ENCODE data around the gene HOPX.
"Not testable (repeated sequence)": the region's sequence is repeated elsewhere in the genome, so short reads cannot be mapped to it uniquely, and the experiment has no call there.

The HOPX gene

DNA sequence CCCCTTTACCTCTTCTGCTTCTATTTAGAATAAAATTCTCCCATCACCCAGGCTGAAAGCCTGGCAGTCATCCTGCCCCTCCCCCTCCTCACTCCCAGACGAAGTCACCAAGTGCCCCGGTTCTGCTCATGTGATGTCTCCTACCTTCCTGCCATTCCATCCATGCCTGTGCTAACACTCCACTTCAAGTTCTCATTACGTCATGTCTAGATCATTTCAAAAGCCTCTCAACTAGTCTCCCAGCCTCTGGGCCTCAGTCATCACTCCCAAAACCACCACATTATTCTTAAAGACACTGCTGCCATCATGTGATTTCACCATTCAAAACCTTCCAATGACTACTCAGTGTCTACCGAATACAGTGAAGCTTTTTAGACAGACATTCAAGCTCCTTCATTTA lies 17.2 kb upstream of the HOPX start:
- DNase-seq (ENCODE audit: extremely low read depth, low read depth): no peak
- TF ChIP-seq, protein P1, sequence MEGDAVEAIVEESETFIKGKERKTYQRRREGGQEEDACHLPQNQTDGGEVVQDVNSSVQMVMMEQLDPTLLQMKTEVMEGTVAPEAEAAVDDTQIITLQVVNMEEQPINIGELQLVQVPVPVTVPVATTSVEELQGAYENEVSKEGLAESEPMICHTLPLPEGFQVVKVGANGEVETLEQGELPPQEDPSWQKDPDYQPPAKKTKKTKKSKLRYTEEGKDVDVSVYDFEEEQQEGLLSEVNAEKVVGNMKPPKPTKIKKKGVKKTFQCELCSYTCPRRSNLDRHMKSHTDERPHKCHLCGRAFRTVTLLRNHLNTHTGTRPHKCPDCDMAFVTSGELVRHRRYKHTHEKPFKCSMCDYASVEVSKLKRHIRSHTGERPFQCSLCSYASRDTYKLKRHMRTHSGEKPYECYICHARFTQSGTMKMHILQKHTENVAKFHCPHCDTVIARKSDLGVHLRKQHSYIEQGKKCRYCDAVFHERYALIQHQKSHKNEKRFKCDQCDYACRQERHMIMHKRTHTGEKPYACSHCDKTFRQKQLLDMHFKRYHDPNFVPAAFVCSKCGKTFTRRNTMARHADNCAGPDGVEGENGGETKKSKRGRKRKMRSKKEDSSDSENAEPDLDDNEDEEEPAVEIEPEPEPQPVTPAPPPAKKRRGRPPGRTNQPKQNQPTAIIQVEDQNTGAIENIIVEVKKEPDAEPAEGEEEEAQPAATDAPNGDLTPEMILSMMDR (IDR thresholded peaks at IDR 0.05; ENCODE audit: low read depth, low read length): no peak

DNA sequence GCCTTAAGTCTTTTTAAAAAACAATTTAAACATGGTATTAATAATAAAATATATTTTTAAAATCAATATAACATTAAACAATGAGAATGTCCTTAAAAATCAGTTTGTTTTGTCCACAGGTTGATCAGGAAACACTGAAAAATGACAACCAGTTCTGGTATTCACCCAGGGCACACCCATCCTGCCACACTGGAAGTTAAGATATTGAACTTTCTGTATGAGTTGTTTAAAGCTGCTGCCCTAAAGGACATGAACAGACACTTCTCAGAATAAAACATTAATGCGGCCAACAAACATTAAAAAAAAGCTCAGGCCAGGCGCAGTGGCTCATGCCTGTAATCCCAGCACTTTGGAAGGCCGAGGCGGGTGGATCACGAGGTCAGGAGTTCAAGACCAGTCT lies 15.0 kb upstream of the HOPX start:
- TF ChIP-seq, protein P1 (IDR thresholded peaks at IDR 0.05; ENCODE audit: low read depth, low read length): no peak
- DNase-seq (ENCODE audit: extremely low read depth, low read depth): no peak

DNA sequence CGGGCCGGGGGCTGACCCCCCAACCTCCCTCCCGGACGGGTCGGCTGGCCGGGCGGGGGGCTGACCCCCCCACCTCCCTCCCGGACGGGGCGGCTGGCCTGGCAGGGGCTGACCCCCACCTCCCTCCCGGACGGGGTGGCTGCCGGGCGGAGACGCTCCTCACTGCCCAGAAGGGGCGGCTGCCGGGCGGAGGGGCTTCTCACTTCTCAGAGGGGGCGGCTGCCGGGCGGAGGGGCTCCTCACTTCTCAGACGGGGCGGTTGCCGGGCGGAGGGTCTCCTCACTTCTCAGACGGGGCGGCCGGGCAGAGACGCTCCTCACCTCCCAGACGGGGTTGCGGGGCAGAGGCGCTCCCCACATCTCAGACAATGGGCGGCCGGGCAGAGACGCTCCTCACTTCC lies 12.4 kb upstream of the HOPX start:
- not testable (repeated sequence) for DNase-seq (ENCODE audit: extremely low read depth, low read depth)

DNA sequence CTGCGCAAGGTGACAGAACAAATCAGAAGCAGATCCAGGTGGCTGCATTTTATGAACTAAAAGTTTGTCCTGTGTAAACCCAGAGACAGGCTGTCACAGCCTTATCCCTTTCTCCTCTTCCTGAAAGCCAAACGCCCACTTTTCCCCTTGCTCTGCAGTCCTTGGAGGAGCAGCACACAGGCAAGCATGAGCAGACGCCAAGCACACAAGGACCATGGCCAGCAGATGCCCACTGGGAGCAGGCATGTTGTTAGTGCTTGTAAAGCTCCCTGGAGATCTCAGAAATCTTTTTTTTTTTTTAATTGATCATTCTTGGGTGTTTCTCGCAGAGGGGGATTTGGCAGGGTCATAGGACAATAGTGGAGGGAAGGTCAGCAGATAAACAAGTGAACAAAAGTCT lies 11.5 kb upstream of the HOPX start:
- TF ChIP-seq, protein P1 (IDR thresholded peaks at IDR 0.05; ENCODE audit: low read depth, low read length): no peak

DNA sequence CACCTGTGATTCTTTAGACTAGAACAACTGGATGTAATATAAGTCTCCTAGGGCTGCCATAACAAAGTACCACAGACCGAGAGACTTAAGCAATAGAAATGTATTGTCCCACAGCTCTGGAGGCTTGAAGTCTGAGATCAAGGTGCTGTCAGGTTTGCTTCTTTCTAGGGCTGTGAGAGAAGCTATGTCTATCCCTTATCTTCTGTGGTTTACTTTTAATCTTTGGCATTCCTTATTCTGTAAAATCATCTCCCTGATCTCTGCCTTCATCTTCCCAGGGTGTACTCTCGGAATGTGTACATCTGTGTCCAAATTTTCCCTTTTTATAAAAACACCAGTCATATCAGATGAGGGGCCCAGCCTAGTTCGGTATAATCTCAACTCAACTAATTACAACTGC lies 10.3 kb upstream of the HOPX start:
- no peak for DNase-seq (ENCODE audit: extremely low read depth, low read depth)
- TF ChIP-seq, protein P1 (IDR thresholded peaks at IDR 0.05; ENCODE audit: low read depth, low read length): no peak

More for the DNA sequence above, 11.5 kb upstream of the HOPX start:
- DNase-seq (ENCODE audit: extremely low read depth, low read depth): no peak

DNA sequence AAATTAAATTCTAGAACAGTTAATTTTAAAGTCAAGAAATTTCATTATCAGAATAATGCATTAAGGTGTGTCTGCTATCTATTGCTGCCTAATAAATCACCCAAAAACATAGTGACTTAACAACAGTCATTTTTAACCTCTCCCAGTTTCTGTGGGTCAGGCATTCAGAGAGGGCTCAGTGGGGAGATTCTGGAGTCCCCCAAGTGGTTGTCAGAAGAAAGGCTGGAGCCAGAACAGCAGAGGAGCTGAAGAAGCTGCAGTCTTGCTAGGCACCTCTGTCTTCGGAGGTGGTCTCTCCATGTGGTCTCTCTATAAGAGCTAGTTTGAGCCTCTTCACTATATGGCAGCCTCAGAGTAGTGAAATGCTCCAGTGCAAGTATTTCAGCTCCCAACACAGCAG lies 9.3 kb upstream of the HOPX start:
- TF ChIP-seq, protein P1 (IDR thresholded peaks at IDR 0.05; ENCODE audit: low read depth, low read length): no peak; the same call in none of the 2 replicates
- no peak for DNase-seq (ENCODE audit: extremely low read depth, low read depth)

DNA sequence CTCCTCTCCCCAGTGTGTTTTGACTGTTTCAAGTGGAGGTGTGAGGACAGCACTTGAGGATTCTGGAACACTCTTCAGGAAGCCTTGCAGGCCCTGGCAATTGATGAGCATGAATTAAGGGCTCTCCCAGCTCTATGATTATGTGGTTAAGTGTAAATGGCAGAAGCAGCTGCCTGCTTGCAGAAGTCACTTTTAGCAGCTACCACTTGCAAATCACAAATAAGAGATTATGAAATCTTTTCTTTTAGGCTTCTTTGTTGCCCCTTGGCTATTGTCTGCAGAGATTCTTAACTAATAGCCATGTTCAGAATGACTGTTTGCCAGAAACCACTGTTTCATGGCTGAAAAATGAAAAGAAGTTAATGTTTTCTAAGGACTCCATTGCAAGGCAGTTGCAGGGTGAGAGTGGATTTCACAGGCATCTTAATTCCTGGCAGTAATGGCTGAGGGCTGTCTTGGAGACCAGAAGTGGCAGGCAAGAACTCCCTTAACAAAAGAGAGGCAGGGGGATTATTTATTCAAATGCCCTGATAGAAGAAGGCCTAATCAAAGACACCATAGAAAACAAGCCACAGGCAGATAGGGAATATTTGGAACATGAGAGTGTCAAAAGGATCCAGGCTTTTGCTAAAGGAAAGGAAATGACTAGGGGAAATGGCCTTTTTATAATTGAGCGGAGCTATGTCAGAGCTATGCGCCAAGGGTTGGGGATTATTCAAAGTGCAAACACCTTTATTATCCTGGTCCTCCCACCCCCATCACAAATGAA lies 8.3 kb upstream of the HOPX start:
- no peak for DNase-seq (ENCODE audit: extremely low read depth, low read depth)
- TF ChIP-seq, protein P1 (IDR thresholded peaks at IDR 0.05; ENCODE audit: low read depth, low read length): no peak

DNA sequence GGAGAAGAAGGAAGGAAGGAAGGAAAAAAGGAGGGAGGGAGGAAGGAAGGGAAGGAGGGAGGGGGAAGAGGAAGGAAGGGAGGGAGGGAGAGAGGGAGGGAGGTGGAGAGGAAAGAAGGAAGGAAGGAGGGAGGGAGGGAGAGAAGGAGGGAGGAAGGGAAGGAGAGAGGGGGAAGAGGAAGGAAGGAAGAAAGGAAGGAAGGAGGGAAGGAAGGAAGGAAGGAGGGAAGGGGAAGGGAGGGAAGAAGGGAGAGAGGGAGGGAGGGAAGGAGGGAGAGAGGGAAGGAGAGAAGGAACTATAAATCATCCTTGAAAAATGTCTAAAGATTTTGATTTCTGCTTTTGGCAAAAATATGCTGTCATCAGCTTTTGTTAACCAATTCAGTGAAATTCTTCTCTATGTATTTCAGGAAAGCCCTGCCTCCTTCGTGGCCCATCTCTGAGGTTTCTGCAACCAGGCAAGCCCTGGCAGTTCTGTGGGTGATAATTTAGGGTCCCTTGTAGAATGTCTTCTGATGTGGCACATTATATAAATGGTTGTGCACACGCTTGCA lies 7.1 kb upstream of the HOPX start:
- TF ChIP-seq, protein P1 (IDR thresholded peaks at IDR 0.05; ENCODE audit: low read depth, low read length): no peak
- DNase-seq (ENCODE audit: extremely low read depth, low read depth): no peak

Measured in AG09319 (cell line).